Mesendoderm (in vitro differentiated cells): ENCODE results near the gene SND1.

Source experiments
- DNase-seq: peaks from one replicate; pipeline ENCODE4 v3.0.0; 2013
- H2AK5ac ChIP-seq: 2 replicates; pipeline ENCODE4 v1.6.1; 2013; ENCODE audit warnings: low read length, inconsistent platforms
- H2BK120ac ChIP-seq: 2 replicates; pipeline ENCODE4 v1.6.1; 2013; ENCODE audit warnings: low read depth, mild to moderate bottlenecking, low read length, moderate library complexity, mixed read lengths
- H2BK15ac ChIP-seq: replicated peaks from 2 replicates; pipeline ENCODE4 v1.6.1; 2013; ENCODE audit warnings: low read depth, mild to moderate bottlenecking, moderate library complexity
- H2BK5ac ChIP-seq: 2 replicates; pipeline ENCODE4 v1.6.1; 2013; ENCODE audit warnings: low read length, inconsistent platforms
- H3K18ac ChIP-seq: 2 replicates; pipeline ENCODE4 v1.6.1; 2013; ENCODE audit warnings: mild to moderate bottlenecking, low read length, mixed read lengths
- H3K23ac ChIP-seq: one replicate; pipeline ENCODE4 v1.6.1; 2013; ENCODE audit warnings: low read length
- H3K27ac ChIP-seq: 2 replicates; pipeline ENCODE4 v1.5.1; 2013; ENCODE audit warnings: low read depth, mild to moderate bottlenecking, inconsistent platforms, low read length, moderate library complexity
- H3K27me3 ChIP-seq: 2 replicates; pipeline ENCODE4 v1.6.1; 2013; ENCODE audit warnings: low read length, control low read depth, mild to moderate bottlenecking, inconsistent platforms; ENCODE audit not compliant: insufficient read depth, poor library complexity
- H3K36me3 ChIP-seq: 2 replicates; pipeline ENCODE4 v1.6.1; 2013; ENCODE audit warnings: low read length, inconsistent platforms; ENCODE audit not compliant: control insufficient read depth, insufficient read depth
- H3K4ac ChIP-seq: one replicate; pipeline ENCODE4 v1.6.1; 2013; ENCODE audit warnings: low read depth, mild to moderate bottlenecking, low read length, moderate library complexity
- H3K4me1 ChIP-seq: 2 replicates; pipeline ENCODE4 v1.6.1; 2013; ENCODE audit warnings: low read depth, low read length, inconsistent platforms; ENCODE audit not compliant: control insufficient read depth
- H3K4me2 ChIP-seq: 2 replicates; pipeline ENCODE4 v1.6.1; 2013; ENCODE audit warnings: low read length
- H3K4me3 ChIP-seq: 2 replicates; pipeline ENCODE4 v1.5.1; 2013; ENCODE audit warnings: mild to moderate bottlenecking, low read length
- H3K56ac ChIP-seq: one replicate; pipeline ENCODE4 v1.6.1; 2013; ENCODE audit warnings: low read length
- H3K79me1 ChIP-seq: 2 replicates; pipeline ENCODE4 v1.6.1; 2013; ENCODE audit warnings: low read length, inconsistent platforms
- H3K79me2 ChIP-seq: 2 replicates; pipeline ENCODE4 v1.6.1; 2013; ENCODE audit warnings: mild to moderate bottlenecking, low read length; ENCODE audit not compliant: control insufficient read depth, insufficient read depth
- H3K9ac ChIP-seq: 2 replicates; pipeline ENCODE4 v1.6.1; 2013; ENCODE audit warnings: low read length, inconsistent platforms
- H4K5ac ChIP-seq: one replicate; pipeline ENCODE4 v1.6.1; 2013; ENCODE audit warnings: low read length
- H4K8ac ChIP-seq: one replicate; pipeline ENCODE4 v1.6.1; 2013; ENCODE audit warnings: low read depth, mild to moderate bottlenecking, control low read depth, low read length, moderate library complexity
- WGBS: extraction: QIAGEN DNeasy Blood & Tissue Kit; methylation state at CpG from one replicate; pipeline ENCODE4 v1.1.7; 2013; ENCODE audit warnings: low lambda C conversion rate, missing lambda C conversion rate; ENCODE audit not compliant: insufficient coverage; ENCODE audit errors: extremely low coverage; 5-methylcytosine and 5-hydroxymethylcytosine counted together

SND1 gene

GRCh38 chr7:128135515-128136214, 483.7 kb downstream of the SND1 start:
- Histone ChIP-seq H3K27me3 (peaks cover 8% of the 10 kb centered on the region), H2BK120ac (peak overlapping the region; percentile 75), H4K8ac (no peak overlapping the region), H2BK15ac (no peak overlapping the region), H2AK5ac (no peak overlapping the region), H3K79me1 (no peaks in the 10 kb centered on the region), H3K56ac (peak overlapping the region; percentile 86), H3K4me1 (no peaks in the 10 kb centered on the region), H3K4ac (no peak overlapping the region), H3K4me2 (peak overlapping the region; percentile 84), H3K79me2 (no peaks in the 10 kb centered on the region), H3K9ac (peak overlapping the region; percentile 57), H3K18ac (peak overlapping the region; percentile 18), H2BK5ac (no peak overlapping the region), H3K23ac (no peak overlapping the region), H3K27ac (no peak overlapping the region), H4K5ac (no peak overlapping the region), H3K4me3 (peak overlapping the region; percentile 47), H3K36me3 (no peaks in the 10 kb centered on the region)
- DNase-seq, result peak; percentile 69
- no CpG with 5 or more reads among the region's 57 CpGs for WGBS

DNA sequence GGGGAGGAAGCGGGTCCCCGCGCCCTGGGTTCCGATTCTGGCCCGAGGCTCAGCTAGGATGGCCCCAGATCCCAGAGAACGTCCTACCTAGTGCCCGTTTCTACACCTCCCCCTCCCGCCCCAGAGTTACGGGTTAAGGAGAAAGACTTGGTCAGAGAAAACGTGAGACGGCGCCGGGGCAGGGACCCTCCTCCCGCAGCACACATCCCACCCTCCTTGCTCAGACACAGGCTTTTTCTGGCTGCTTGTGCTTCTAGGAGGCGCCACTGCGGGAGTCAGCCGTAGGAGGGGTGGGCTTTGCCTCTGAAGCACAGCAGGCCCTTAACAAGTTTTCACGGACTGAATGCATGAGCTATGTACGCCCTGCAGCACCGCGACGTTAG, 484.2 kb downstream of the SND1 start:
- peak overlapping the region; percentile 41 for H3K9ac ChIP-seq
- H3K23ac ChIP-seq, result no peak overlapping the region
- no peak overlapping the region for H2BK5ac ChIP-seq
- peak; percentile 55 for DNase-seq
- no peak overlapping the region for H4K8ac ChIP-seq
- no peak overlapping the region for H2AK5ac ChIP-seq
- no CpG with 5 or more reads among the region's 22 CpGs for WGBS
- no peak overlapping the region for H3K4ac ChIP-seq
- H2BK120ac ChIP-seq, result no peak overlapping the region
- no peaks in the 10 kb centered on the region for H3K79me1 ChIP-seq
- H3K18ac ChIP-seq, result no peak overlapping the region
- no peak overlapping the region for H3K27ac ChIP-seq
- no peak overlapping the region for H2BK15ac ChIP-seq
- no peaks in the 10 kb centered on the region for H3K36me3 ChIP-seq
- no peak overlapping the region for H4K5ac ChIP-seq
- H3K4me1 ChIP-seq, result no peaks in the 10 kb centered on the region
- H3K4me2 ChIP-seq, result peak overlapping the region; percentile 84
- peak overlapping the region; percentile 24 for H3K4me3 ChIP-seq
- peak overlapping the region; percentile 86 for H3K56ac ChIP-seq
- H3K79me2 ChIP-seq, result no peaks in the 10 kb centered on the region
- peaks cover 8% of the 10 kb centered on the region for H3K27me3 ChIP-seq

DNA sequence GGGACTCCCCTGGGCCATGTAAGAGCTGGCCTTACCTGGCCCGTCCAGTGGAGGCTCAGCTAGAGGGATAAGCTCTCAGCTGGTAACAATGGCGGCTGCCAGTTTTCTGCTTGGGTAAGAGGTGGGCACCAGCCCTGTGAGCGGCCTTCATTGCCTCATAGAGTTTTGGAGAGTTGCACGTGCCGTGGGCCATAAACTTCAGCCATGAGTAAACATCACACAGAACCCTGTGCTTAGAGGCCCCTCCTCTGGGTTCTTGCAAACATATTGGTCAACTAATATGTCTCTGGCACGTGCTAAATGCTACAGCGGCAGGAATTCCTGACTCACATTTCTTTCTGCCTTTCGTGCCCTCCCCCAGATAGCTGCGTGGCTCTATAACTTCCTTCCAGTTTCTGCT, 485.2 kb downstream of the SND1 start:
- Histone ChIP-seq H3K4me3 (no peak overlapping the region), H3K27ac (no peak overlapping the region), H2AK5ac (no peak overlapping the region), H3K4me2 (no peak overlapping the region), H4K8ac (no peak overlapping the region), H3K18ac (no peak overlapping the region), H4K5ac (no peak overlapping the region), H2BK15ac (no peak overlapping the region), H3K23ac (no peak overlapping the region), H3K27me3 (peaks cover 8% of the 10 kb centered on the region), H3K79me2 (no peaks in the 10 kb centered on the region), H3K4me1 (no peaks in the 10 kb centered on the region), H3K79me1 (no peaks in the 10 kb centered on the region), H2BK120ac (no peak overlapping the region), H3K9ac (no peak overlapping the region), H3K36me3 (no peaks in the 10 kb centered on the region), H3K56ac (no peak overlapping the region), H3K4ac (no peak overlapping the region), H2BK5ac (no peak overlapping the region)
- WGBS, result no CpG with 5 or more reads among the region's 9 CpGs
- DNase-seq, result no peak

DNA sequence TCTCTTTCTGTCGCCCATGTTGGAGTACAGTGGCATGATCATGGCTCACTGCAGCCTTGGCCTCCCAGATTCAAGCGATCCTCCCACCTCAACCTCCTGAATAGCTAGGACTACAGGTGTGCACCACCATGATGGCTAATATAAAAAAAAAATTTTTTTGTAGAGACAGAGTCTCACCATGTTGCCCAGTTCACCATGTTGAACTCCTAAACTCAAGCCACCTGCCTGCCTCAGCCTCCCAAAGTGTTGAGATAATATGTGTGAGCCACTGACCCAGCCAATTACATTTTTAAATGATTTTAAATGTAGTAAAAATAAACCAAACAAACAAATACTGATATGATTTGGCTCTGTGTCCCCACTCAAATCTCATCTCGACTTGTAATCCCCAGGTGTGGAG, 487.4 kb downstream of the SND1 start:
- H3K4ac ChIP-seq, result no peak overlapping the region
- WGBS, result no CpG with 5 or more reads among the region's 3 CpGs
- H3K56ac ChIP-seq, result no peak overlapping the region
- DNase-seq, result no peak
- no peaks in the 10 kb centered on the region for H3K36me3 ChIP-seq
- no peak overlapping the region for H3K27ac ChIP-seq
- no peak overlapping the region for H3K4me2 ChIP-seq
- H3K79me2 ChIP-seq, result no peaks in the 10 kb centered on the region
- H4K8ac ChIP-seq, result no peak overlapping the region
- H2BK5ac ChIP-seq, result no peak overlapping the region
- H4K5ac ChIP-seq, result no peak overlapping the region
- H2BK15ac ChIP-seq, result no peak overlapping the region
- H2BK120ac ChIP-seq, result no peak overlapping the region
- no peak overlapping the region for H3K9ac ChIP-seq
- no peak overlapping the region for H3K18ac ChIP-seq
- no peaks in the 10 kb centered on the region for H3K79me1 ChIP-seq
- H3K4me3 ChIP-seq, result no peak overlapping the region
- peaks cover 8% of the 10 kb centered on the region for H3K27me3 ChIP-seq
- no peaks in the 10 kb centered on the region for H3K4me1 ChIP-seq
- no peak overlapping the region for H3K23ac ChIP-seq
- no peak overlapping the region for H2AK5ac ChIP-seq

GRCh38 chr7:128141683-128142195, 489.7 kb downstream of the SND1 start:
- no peak overlapping the region for H4K8ac ChIP-seq
- H2BK120ac ChIP-seq, result no peak overlapping the region
- no peak overlapping the region for H3K9ac ChIP-seq
- H3K4me1 ChIP-seq, result no peaks in the 10 kb centered on the region
- no peak overlapping the region for H3K4me3 ChIP-seq
- no peak for DNase-seq
- H3K27ac ChIP-seq, result no peak overlapping the region
- no peak overlapping the region for H3K23ac ChIP-seq
- H3K18ac ChIP-seq, result no peak overlapping the region
- no peaks in the 10 kb centered on the region for H3K79me2 ChIP-seq
- no peak overlapping the region for H4K5ac ChIP-seq
- H2BK15ac ChIP-seq, result no peak overlapping the region
- no peak overlapping the region for H3K4ac ChIP-seq
- no peak overlapping the region for H2AK5ac ChIP-seq
- no peak overlapping the region for H3K56ac ChIP-seq
- WGBS, result no CpG with 5 or more reads among the region's 6 CpGs
- no peaks in the 10 kb centered on the region for H3K79me1 ChIP-seq
- H3K27me3 ChIP-seq, result no peaks in the 10 kb centered on the region
- H3K4me2 ChIP-seq, result no peak overlapping the region
- no peak overlapping the region for H2BK5ac ChIP-seq
- H3K36me3 ChIP-seq, result no peaks in the 10 kb centered on the region
